ENCODE measurements around the gene CKLF. TPM values are rescaled to one million over a fixed set of nuclear protein-coding genes. Genes with fewer than 3 reads are reported as not detected.
A peak's percentile ranks its signal among the peaks of the same experiment; 100 is the strongest.
"Not testable (repeated sequence)": the region's sequence is repeated elsewhere in the genome, so short reads cannot be mapped to it uniquely, and the experiment has no call there.

CKLF gene
- total RNA-seq, 1 donor from 2014 or later = 35.5 TPM

DNA sequence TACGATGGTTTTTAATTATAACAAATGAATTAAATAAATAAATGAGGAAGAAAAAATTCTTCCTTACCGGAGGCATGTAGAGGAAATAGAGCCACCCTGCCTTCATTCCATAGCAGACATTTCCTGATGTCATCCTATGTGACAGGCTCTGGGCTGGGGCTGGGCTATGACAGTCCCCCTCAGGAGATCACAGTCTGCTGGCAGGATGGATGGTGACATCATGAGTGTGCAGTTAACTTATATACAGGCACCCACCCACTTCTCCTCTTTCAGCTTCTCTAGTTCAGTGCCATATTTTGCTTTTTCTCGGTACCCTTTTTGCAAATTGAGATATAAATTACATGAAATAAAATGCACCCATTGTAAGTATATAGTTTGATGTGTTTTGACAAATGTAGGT, 45.7 kb downstream of the CKLF start:
- DNase-seq = no peak

- DNase-seq = no peak
Measured at GRCh38 chr16:66599726-66600125, 47.4 kb downstream of the CKLF start.

- no peak for DNase-seq
Measured at GRCh38 chr16:66600477-66600876, 48.1 kb downstream of the CKLF start.

GRCh38 chr16:66601471-66601870, 49.1 kb downstream of the CKLF start:
- DNase-seq = no peak

DNA sequence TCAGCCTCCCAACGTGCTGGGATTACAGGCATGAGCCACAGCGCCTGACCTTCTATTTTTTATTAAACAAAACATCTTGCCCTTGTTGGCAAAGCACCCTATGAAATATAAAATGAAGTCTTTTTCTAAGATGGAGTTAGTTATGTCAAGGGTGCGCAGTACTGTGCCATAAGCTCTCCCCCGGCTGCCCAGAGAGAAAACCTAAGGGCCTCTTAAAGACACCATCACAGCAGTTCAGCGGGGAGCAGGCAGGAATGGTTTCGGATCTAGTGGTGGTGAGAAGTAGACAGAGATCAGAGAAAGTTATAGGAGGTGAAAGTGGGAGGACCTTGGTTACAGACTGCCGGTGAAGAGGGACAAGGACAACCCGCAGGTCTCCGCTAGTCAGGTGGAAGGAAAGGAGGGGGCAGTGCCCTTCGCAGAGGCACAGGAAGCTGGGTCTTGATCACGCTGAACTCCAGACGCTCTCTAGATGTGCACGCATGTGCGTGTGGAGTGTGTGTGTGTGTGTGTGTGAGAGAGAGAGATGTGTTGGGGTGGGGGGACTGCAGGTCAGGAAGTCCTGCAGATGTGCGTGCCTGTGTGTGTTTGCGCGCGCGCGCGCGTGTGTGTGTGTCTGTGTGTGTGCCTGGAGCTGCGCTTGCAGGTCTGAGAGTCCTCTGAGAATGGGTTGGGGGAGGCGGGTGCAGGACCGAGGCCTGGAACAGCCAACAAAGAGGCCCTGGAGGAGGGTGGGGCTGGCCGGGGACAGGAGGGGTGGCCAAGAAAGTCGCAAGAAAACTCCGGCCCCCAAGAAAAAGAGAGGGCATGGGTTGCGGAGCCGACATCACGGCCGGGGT, 51.4 kb downstream of the CKLF start:
- peak; percentile 79 for DNase-seq

- peak; percentile 67 for DNase-seq
Measured at GRCh38 chr16:66604376-66605176, 52.2 kb downstream of the CKLF start, which contains the start of gene CMTM3. Gene CMTM3, plus strand, starts transcription at chr16:66604704. Its CDS starts 102 bp downstream, at chr16:66604806.

DNA sequence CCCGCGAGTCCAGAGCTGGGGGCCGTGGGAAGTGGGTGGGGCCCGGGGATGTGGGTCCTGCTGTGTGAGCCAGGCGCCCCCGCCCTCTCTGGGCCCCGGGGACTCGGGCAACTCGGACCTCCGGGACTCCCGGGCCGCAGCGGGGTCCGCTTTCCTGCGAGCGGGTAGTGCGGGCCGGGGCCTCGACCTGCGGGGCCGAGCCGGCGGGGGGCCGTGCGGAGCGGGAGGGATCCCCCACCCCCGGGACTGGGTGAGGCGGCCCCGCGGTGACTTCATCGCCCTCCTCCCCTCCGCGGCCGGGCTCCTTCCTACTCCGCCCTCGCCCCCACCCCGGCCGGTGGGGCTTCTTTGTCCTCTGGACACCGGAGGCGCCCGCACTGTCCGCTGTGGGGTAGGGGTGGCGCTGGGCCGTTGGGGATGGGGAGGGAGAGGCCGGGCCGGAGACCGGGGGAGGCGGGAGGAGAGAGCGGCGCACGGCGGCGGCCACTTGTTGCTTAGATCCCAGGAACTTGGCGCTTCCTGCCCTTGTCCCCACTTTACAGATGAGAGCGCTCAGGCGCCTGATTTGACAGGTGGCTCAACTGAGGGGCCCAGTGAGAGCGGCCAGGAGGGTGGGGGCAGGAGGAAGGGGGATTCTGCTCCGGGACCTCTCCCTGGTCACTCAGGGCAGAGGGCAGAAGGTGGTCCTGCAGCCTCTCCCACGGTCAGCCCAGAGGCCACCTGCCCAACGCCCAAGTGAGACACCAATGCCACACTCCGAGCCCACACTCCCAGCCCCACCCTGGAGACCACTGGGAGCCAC, 53.0 kb downstream of the CKLF start:
- peak; percentile 56 for DNase-seq

- no peak for DNase-seq
Measured at GRCh38 chr16:66605979-66606751, 53.8 kb downstream of the CKLF start.

GRCh38 chr16:66608241-66609138, 56.1 kb downstream of the CKLF start:
- DNase-seq = peak; percentile 41

DNA sequence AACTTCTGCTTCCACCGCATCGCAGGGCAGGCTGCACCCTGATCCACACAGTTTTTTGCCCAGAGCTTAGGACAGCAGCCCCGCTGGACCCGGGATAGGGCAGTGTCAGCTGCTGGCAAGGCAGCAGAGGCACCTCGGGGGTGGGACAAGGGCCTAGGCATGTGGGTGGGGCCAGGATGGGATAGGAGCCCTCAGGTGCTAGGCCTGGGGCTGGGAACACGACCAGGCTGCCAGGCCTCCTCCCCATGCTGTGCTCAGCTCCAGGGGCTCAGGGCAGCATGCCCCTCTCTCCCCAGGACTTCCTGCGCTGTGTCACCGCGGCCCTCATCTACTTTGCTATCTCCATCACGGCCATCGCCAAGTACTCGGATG, 56.7 kb downstream of the CKLF start:
- DNase-seq = no peak

DNA sequence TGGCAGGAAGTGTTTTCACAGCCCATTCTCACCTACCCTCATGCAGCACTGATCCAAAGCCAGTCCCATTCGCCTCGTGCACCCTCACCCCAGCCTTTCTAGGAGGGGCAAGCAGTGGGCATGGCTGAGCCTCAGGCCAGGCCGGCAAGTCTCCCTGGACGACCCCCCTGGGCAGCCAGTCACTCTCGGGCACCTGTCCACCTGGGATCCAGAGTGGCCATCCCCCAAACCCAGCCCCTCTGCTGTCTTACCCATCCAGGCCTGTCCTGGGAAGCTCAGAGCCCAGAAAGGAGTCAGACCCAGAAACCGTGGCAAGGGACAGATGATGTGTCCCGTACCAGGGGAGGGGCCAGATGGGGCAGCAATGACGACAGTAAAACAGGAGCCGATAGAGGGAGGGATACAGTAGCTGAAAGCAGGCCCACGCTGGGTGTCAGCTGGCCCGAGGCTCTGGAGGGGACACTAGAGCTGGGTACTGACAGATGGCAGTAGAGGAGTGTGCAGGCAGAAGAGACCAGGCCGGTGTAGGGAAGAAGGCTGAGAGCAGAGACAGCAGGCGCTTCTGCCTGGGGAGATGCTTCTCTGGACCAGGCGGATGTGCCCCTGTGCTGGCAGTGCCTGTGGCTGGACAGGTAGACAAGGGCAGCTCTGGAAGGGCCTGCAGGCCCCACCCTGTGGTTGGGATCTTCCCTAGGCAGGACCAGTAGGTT, 57.9 kb downstream of the CKLF start:
- no peak for DNase-seq

- not testable (repeated sequence) for DNase-seq
Measured at GRCh38 chr16:66611911-66612310, 59.5 kb downstream of the CKLF start.

DNA sequence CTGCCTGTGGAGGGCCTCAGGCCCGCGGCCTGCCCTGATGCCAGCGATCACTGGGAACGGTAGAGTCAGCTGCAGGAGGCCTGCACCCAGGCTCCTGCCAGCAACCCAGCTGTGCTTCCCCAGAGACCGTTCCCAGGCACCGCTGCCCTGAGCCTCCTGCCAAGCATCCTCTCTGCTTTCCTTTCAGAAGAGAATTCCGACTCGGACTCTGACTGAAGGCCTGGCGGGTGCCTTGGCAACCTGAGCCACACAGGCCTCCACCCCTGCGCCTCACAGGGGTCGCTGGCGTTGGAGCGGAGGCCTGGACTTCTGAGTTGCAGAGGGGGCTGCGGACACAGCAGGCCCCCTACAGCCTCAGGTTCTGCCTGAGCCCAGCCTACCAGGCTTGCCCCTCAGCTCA, 60.0 kb downstream of the CKLF start:
- no peak for DNase-seq

DNA sequence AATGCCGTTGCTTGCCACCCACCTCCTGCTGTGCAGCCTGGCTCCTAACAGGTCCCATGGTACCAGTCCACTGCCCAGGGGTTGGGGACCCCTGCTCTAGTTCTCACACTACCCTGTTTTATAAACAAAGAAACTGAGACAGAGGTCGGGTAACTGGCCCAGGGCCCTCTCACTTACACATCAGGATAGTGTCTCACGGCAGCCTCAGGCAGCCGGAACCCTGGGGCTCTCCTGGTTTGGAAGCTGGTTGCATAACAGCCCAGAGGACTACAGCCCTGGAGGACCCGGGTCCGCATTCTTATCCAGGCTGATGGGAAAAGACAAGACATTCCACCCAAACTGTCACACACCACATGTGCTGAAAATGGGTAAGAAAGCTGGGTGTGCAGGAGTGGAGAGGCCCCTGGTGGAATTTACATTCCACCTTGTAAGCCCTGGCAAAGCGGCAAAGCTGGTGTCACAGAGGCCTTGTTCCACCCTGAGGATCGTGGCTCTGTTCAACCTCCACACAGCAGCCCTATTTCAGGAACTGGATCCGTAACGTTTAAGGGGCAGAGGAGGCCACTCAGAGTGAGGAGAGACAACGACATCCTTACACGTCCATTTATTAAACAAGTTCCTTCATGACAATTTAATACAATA, 61.9 kb downstream of the CKLF start:
- no peak for DNase-seq

Small RNA genes within 50 kb of the gene (small RNA-seq; reads per million reads assigned to genes)
- not detected for gene CKLF-CMTM1 (ENCODE audit: low replicate concordance)

Other genes with a start within 250 kb of the CKLF start
- gene CDH5, start 185.9 kb upstream of the CKLF start, total RNA-seq = 28.5 TPM
- gene BEAN1, start 125.3 kb upstream of the CKLF start, total RNA-seq = 2.5 TPM
- 20.2 TPM for gene TK2, start 2.5 kb upstream of the CKLF start, total RNA-seq
- 2.0 TPM for gene CMTM1, start 13.9 kb downstream of the CKLF start, total RNA-seq
- gene CMTM2, start 26.9 kb downstream of the CKLF start, total RNA-seq = 2.5 TPM
- gene CMTM3, start 52.1 kb downstream of the CKLF start, total RNA-seq = 20.5 TPM
- gene CMTM4, start 144.2 kb downstream of the CKLF start, total RNA-seq = 18.7 TPM
- gene DYNC1LI2, start 199.0 kb downstream of the CKLF start, total RNA-seq = 113 TPM
- gene TERB1, start 249.0 kb downstream of the CKLF start, total RNA-seq = 0.10 TPM

Measured in skin of body (tissue), 3 donors.